GM21737 (cell line): ENCODE data around the gene CXCL3.

Experiments used
- ATAC-seq: cut with Tn5 transposase; IDR thresholded peaks from one replicate; pipeline ENCODE4 v1.9.1; 2021; ENCODE audit warnings: mild to moderate bottlenecking, moderate library complexity; ENCODE audit not compliant: unreplicated experiment

Gene CXCL3

GRCh38 chr4:74016068-74016467, 22.4 kb downstream of the CXCL3 start:
- no peak for ATAC-seq

DNA sequence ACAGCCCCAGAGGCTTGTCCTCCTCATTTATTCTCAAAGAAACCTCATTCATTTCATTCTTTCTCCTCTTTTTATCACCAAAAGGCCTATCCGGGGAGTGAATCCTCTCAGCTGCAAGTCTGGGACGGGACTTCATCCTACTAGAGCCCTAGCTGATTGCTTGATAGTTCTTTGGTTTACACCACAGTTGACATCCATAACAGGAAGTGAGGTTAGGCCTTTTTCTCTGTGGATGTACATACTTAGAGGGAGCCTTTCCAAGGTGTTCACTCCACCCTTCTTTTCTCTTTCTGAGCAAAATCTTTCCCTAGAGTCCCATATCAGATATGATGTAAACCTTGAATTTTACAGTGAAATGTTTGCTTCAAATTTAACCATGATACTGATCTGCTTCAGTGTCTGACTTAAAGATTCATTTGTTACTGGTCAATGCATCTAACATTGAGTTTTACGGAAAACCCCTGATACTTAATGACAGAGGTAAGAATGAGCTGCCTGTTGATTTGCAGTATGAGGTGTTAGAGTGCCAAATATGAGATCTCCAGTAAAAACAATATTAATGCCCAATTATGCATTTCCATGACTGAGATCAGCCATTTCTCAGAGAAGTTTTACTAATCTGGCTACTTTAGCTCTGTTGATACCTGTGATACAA, 23.2 kb downstream of the CXCL3 start:
- no peak for ATAC-seq

- ATAC-seq: no peak
Measured at GRCh38 chr4:74014332-74014731, 24.2 kb downstream of the CXCL3 start.

GRCh38 chr4:74013264-74013663, 25.2 kb downstream of the CXCL3 start:
- ATAC-seq: no peak

- ATAC-seq: no peak
Measured at GRCh38 chr4:74012130-74012529, 26.4 kb downstream of the CXCL3 start.

GRCh38 chr4:74009307-74009706, 29.2 kb downstream of the CXCL3 start:
- ATAC-seq: no peak

GRCh38 chr4:74006009-74006476, 32.4 kb downstream of the CXCL3 start:
- no peak for ATAC-seq

DNA sequence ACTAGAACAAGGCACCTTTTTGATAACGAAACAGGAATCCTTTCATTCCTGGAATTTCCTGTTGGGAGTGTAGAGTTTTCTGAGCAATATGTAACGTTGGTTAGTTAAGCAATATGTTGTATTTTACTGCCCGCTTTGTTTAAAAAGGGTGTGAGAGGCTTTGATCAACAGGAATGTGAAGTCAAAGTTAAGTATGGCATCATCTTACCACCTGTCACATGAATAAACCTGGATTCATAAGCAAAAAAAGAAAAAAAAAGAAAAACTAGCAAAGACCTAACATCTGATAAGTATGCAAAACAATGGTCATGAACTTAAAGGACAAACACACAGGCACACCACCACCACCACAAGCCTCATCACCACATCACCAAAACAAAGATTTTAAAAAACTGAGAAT, 33.0 kb downstream of the CXCL3 start:
- ATAC-seq: no peak

DNA sequence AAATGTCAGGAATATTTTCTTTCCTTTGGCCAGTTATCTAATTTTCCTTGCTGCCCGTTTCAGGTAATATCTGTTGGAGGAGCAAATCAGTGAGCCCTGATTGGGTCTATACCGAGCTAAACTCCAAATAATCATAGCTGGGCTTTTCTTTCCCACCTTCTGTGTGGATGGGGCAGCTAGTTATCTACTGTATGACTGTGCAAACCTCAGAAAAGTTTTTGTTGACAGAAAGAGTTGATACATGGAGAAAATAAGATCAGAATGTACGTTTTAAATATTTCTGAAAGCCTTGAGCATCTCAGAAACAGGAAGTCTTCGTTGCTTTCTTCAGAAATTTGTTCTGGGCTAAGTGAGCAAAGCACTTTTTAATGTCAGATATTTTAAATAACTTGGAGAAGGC, 33.8 kb downstream of the CXCL3 start:
- ATAC-seq: no peak

GRCh38 chr4:74000301-74000700, 38.2 kb downstream of the CXCL3 start:
- no peak for ATAC-seq

- no peak for ATAC-seq
Measured at GRCh38 chr4:73998040-73999011, 40.2 kb downstream of the CXCL3 start, which contains the start of gene CXCL5. Gene CXCL5, minus strand, starts transcription at chr4:73998677. Its CDS starts 96 bp downstream, at chr4:73998581.

DNA sequence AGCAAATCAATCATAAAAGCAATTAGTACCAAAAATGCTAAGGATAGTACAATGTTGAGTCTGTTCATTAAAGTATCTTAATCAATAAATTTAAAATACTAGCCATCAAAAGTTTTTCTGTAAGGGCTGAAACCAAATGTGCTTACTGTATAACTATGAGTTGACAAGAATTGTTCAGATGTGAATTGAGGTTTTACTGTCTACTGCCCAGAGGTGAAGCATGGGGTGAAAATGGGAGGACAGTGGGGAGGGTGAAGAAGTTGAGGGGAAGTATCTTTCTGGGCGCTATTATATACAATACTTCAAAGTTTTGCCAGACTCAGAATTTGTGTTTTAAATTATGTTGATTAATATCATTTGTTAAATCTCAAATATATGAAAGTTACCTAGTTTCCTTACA, 46.4 kb downstream of the CXCL3 start:
- no peak for ATAC-seq

- ATAC-seq: no peak
Measured at GRCh38 chr4:73991742-73992000, 46.8 kb downstream of the CXCL3 start.

DNA sequence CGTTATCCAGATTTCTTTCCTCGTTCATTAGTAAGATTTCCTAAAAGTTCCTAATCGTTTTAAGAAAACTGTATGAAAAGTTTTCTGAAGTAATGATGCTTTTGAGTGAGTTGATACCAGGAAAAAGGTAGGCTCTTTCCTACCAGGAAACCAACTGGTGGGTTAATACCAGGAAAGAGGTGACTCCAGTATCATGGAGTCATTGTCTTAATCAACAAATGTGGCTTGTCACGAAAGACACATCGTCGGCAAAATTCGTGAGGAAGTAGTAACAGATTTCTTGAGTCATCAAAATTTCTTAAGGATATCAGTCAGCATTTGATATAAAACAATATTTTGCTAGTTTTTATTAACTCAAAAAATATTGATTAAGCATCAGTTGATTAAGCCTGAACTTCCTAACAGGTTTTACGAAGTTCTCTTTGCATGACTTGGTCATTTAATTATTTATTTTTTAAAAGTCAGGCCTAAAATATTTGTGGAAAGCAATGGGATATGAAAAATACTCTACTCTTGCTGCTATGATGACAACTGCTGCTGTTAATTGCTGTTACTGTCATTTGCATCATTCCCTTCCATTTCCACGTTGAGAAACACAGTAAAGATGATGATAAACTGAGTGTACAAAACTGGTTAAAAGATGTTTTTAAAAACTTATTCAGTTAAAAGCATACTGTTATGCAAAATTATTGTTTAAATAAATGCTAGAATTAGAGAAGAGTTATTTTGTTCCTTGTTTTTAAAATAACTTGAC, 47.3 kb downstream of the CXCL3 start:
- no peak for ATAC-seq

DNA sequence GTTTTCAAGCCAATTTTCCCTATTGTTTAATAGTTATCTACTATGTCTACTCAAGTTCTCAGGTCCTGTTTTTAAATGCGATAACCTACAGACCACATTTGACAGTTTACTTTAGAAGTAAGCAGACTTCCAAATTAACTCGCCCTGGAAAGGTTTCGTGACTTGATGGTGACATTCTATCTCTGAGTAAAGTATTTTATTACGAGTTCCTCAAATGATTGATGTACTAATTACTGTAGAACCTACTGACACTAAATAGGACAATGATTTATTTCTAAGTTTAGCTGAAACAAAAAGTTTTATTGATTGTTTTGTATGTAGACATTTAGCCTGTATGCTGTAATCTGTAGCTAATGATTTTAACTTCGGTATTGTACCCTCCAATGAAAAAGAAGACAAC, 48.6 kb downstream of the CXCL3 start:
- ATAC-seq: no peak

DNA sequence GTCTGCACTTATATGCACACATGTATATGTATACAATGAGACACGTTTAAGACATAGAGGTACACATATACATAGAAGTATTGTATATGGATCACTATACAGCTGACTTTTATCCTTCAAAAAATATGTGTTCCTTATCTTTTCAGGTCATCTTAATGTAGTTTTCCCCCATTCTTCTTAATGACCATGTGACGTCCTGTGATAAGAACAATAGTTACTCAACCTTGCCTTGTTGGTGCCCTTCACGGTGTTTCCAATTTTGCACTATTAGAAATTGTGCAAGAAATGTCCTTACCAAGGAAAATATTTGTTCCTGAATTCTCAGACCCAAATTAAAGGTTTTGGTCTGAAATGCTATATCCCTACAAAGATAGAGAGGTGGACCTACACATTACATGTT, 49.5 kb downstream of the CXCL3 start:
- ATAC-seq: no peak

DNA sequence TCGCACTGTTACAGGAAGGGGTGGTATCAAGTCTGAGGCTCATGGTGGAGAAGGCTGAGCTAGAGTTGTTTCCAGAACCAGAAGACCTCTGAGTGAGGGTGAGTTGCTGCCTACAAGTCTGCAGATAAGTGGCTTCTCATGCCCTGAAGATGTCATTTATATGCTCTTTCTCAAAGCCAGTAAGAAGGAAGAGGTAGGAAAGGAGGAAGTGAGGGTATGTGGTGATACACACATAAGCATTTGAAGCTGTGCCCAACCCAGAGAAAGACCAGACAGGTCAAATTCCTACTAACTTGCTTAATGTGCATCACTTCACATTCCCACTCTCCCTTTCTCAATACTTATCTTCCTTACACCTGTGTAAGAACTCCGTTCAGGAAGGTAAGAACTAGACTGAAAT, 50.4 kb downstream of the CXCL3 start, which contains the start of gene PPBP:
Gene PPBP, minus strand, starts transcription at position 130 of the 400 bp plus-strand sequence. Its CDS starts 87 bp downstream, at position 43.
- no peak for ATAC-seq
